ENCODE data around the gene DHFR. TPM values are rescaled to one million over a fixed set of nuclear protein-coding genes. Genes with fewer than 3 reads are reported as not detected.
A peak's percentile ranks its signal among the peaks of the same experiment; 100 is the strongest.
"Not testable (repeated sequence)": the region's sequence is repeated elsewhere in the genome, so short reads cannot be mapped to it uniquely, and the experiment has no call there.

The DHFR gene
- total RNA-seq, 1 experiment from 2014 or later = 63.9 TPM

GRCh38 chr5:80597500-80597899 lies 57.3 kb downstream of the DHFR start:
- no peak for DNase-seq (ENCODE audit: low read depth)

GRCh38 chr5:80594810-80595209 lies 60.0 kb downstream of the DHFR start:
- DNase-seq (ENCODE audit: low read depth) = no peak

GRCh38 chr5:80592761-80593160 lies 62.0 kb downstream of the DHFR start:
- DNase-seq (ENCODE audit: low read depth) = peak; percentile 18

DNA sequence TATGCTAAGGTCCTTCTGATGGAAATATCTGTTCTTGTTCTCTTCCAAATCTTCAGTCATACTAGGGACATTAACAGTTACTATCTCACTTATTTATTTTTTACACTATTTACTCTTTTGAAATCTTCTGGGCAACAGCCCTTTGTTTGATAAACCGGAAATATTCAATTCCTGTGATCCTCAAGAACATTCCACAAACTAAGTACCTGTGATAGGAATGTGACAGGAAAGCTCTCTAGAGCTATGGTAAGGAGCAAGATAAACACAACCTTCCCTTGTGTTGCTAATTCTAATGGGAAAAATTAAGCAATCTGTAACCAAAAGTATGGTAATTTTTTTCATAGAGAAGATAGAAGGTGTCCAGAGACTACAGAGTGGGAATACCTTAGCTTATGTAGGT lies 62.7 kb downstream of the DHFR start:
- DNase-seq (ENCODE audit: low read depth) = no peak

- DNase-seq (ENCODE audit: low read depth) = peak; percentile 23
These were observed 63.4 kb downstream of the DHFR start for GRCh38 chr5:80591352-80591751.

DNA sequence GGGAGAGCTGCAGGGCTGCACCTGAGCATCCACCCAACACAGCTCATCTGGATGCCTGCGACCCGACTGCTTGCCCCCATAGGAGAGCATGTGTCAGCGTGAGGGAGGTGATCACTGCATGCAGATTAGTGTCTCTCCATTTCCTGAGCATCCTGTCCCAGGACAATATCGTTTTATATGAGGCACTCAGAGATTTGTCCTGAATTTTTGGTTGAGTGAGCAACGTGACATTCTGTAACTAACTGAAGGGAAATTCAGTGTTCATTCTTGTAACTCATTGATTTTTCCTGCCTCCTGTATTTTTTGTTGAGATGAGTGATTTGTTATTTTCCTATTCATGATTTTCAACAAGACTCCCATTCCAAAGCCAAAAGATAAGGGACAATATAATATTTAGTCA lies 64.0 kb downstream of the DHFR start:
- no peak for DNase-seq (ENCODE audit: low read depth)

GRCh38 chr5:80588858-80589540 lies 65.8 kb downstream of the DHFR start:
- DNase-seq (ENCODE audit: low read depth) = no peak

GRCh38 chr5:80584770-80585169 lies 70.0 kb downstream of the DHFR start:
- no peak for DNase-seq (ENCODE audit: low read depth)

GRCh38 chr5:80580291-80580690 lies 74.5 kb downstream of the DHFR start:
- DNase-seq (ENCODE audit: low read depth) = not testable (repeated sequence)

GRCh38 chr5:80579050-80579449 lies 75.7 kb downstream of the DHFR start:
- no peak for DNase-seq (ENCODE audit: low read depth)

GRCh38 chr5:80577707-80578106 lies 77.1 kb downstream of the DHFR start:
- DNase-seq (ENCODE audit: low read depth) = no peak

- DNase-seq (ENCODE audit: low read depth) = no peak
These were observed 78.4 kb downstream of the DHFR start for GRCh38 chr5:80576383-80576782.

Small RNA genes within 50 kb of the gene (small RNA-seq; reads per million reads assigned to genes)
- not detected for gene DBIP2
- gene MTRNR2L2 = not detected

Other genes with a start within 250 kb of the DHFR start
- gene ZFYVE16, start 246.9 kb downstream of the DHFR start, total RNA-seq (2014; rRNA removed; shearing (Covaris generic)) = 9.0 and 10.3 TPM in 2 replicates
- 0.27 and 0.97 TPM in 2 replicates for gene FAM151B, start 166.9 kb downstream of the DHFR start, total RNA-seq (2014; rRNA removed; shearing (Covaris generic))
- gene ANKRD34B, start 84.7 kb downstream of the DHFR start, total RNA-seq (2014; rRNA removed; shearing (Covaris generic)) = not detected in 2 replicates
- 8.6 and 12.0 TPM in 2 replicates for gene MSH3, start 331 bp downstream of the DHFR start, total RNA-seq (2014; rRNA removed; shearing (Covaris generic))